Measurements from ENCODE around the gene TEKT1. TPM values are rescaled to one million over a fixed set of nuclear protein-coding genes. Genes with fewer than 3 reads are reported as not detected.

TEKT1 gene
- total RNA-seq, 1 experiment from 2014 or later: 0.61 TPM

GRCh38 chr17:6799738-6800137, 31.8 kb downstream of the TEKT1 start:
- Histone ChIP-seq H3K79me2 (ENCODE audit: low read depth) (no peaks in the 10 kb centered on the region), H3K4me1 (replicated peaks; ENCODE audit: insufficient read depth) (peaks cover 26% of the 10 kb centered on the region), H3K27ac (no peak overlapping the region), H3F3A (ENCODE audit: insufficient read depth, low read depth) (peaks cover 8% of the 10 kb centered on the region), H4K20me1 (ENCODE audit: insufficient read depth) (no peaks in the 10 kb centered on the region), H3K4me2 (no peak overlapping the region), H3K9me2 (ENCODE audit: insufficient read depth) (no peaks in the 10 kb centered on the region), H2AFZ (no peak overlapping the region), H3K4me3 (no peak overlapping the region), H3K27me3 (ENCODE audit: insufficient read depth, low read depth) (no peaks in the 10 kb centered on the region), H3K9me3 (ENCODE audit: insufficient read depth, low read depth) (no peaks in the 10 kb centered on the region), H3K36me3 (ENCODE audit: low read depth) (no peaks in the 10 kb centered on the region)
- POLR2A ChIA-PET (ENCODE audit: unreplicated experiment): no interaction called here
- CTCF ChIA-PET: no interaction called here
- no TSS peak for BruUV-seq (replicated peaks)
- intact Hi-C loops (cut with micrococcal nuclease; ENCODE audit: unreplicated experiment): no loop called here
- TF ChIP-seq CTCF (conservative IDR thresholded peaks at IDR 0.05) (no peak), EZH2 (IDR thresholded peaks at IDR 0.05; ENCODE audit: low read depth) (no peak)
- DNase-seq: no peak

DNA sequence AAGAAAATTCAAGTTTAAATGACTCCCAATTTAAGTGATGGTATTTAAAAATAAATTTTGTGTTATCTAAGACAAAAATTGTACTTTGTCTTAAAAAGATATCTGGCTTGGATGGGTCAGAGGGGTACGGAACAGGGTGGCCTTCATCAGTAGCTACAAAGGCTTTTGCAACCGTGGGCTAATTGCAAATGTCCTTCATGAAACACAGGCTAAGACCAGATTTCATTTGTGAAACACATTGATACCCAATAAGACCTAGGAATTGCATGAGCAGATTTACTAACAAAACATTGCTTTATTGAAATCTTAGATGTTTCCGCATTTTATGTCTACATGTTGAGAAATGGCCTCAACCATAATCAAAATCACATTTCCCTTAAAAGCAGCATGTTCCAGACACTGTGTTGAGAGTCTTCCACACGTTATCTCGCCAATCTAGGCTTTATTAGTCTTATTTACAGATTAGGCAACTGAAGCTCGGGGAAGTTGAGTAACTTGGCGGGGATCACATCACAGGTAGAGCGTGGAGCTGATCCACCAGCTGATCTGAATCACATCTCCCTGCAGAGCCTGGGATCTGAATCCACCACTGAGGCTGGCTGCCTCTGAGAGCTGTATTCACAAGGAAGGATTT, 33.7 kb downstream of the TEKT1 start:
- no peak for DNase-seq
- H3K4me1 ChIP-seq (replicated peaks; ENCODE audit: insufficient read depth): peaks cover 26% of the 10 kb centered on the region
- H3K9me2 ChIP-seq (ENCODE audit: insufficient read depth): no peaks in the 10 kb centered on the region
- 0 out of 2 replicates have a peak overlapping the region, but pooled peaks have one; percentile 30 for H3K27ac ChIP-seq
- TF ChIP-seq CTCF (conservative IDR thresholded peaks at IDR 0.05) (no peak), EZH2 (IDR thresholded peaks at IDR 0.05; ENCODE audit: low read depth) (no peak)
- peak overlapping the region; percentile 43; the same call in 1 of the 2 replicates for H3K4me2 ChIP-seq
- CTCF ChIA-PET: no interaction called here
- no peak overlapping the region for H2AFZ ChIP-seq
- no peaks in the 10 kb centered on the region for H3K27me3 ChIP-seq (ENCODE audit: insufficient read depth, low read depth)
- POLR2A ChIA-PET (ENCODE audit: unreplicated experiment): interaction anchor here (0.6 kb wide), 1 partner anchor 70 kb away, joined by 4 read pairs; no protein-coding TSS in a partner anchor
- no peaks in the 10 kb centered on the region for H3K36me3 ChIP-seq (ENCODE audit: low read depth)
- peaks cover 8% of the 10 kb centered on the region for H3F3A ChIP-seq (ENCODE audit: insufficient read depth, low read depth)
- H4K20me1 ChIP-seq (ENCODE audit: insufficient read depth): no peaks in the 10 kb centered on the region
- H3K79me2 ChIP-seq (ENCODE audit: low read depth): no peaks in the 10 kb centered on the region
- no peak overlapping the region for H3K4me3 ChIP-seq
- intact Hi-C loops (cut with micrococcal nuclease; ENCODE audit: unreplicated experiment): no loop called here
- no peaks in the 10 kb centered on the region for H3K9me3 ChIP-seq (ENCODE audit: insufficient read depth, low read depth)
- no TSS peak for BruUV-seq (replicated peaks)

DNA sequence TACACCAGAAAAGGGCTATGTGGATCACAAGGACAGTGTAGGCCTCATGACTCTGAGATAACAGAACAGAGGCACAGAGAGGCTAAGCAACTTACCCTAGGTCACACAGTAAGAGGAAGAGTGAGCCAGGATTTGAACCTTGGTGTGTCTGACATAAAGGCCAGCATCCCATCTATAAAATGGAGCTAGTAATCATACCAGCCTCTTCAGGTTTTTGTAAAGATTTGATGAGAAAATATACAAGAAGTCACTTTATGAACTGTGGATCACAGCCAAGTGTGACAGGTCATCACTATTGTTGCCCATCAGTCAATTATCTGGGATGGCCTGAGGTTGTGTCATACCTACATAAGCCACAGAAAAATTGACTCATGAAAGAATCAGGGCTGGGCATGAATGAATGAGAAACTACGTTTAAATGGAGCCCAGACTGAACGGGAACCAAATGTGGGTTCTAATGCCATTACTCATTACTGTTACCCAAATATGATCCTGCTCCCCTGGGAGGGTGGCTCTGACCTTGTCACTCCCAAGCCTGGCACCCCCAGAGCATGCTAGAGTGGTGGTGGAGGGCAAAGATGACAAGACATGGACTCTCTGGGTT, 34.5 kb downstream of the TEKT1 start:
- Histone ChIP-seq H3K9me3 (ENCODE audit: insufficient read depth, low read depth) (no peaks in the 10 kb centered on the region), H3K4me3 (no peak overlapping the region), H3K27me3 (ENCODE audit: insufficient read depth, low read depth) (no peaks in the 10 kb centered on the region), H3K36me3 (ENCODE audit: low read depth) (no peaks in the 10 kb centered on the region), H3K9me2 (ENCODE audit: insufficient read depth) (no peaks in the 10 kb centered on the region), H3K79me2 (ENCODE audit: low read depth) (no peaks in the 10 kb centered on the region), H3K4me2 (peak overlapping the region; percentile 43), H4K20me1 (ENCODE audit: insufficient read depth) (no peaks in the 10 kb centered on the region), H3K27ac (peak overlapping the region; percentile 30; the same call in 1 of the 2 replicates), H3F3A (ENCODE audit: insufficient read depth, low read depth) (peaks cover 8% of the 10 kb centered on the region), H3K4me1 (replicated peaks; ENCODE audit: insufficient read depth) (peaks cover 26% of the 10 kb centered on the region), H2AFZ (no peak overlapping the region)
- CTCF ChIA-PET: no interaction called here
- peak in 1 of 2 experiments; percentile 57 for DNase-seq
- no TSS peak for BruUV-seq (replicated peaks)
- TF ChIP-seq CTCF (conservative IDR thresholded peaks at IDR 0.05) (no peak), EZH2 (IDR thresholded peaks at IDR 0.05; ENCODE audit: low read depth) (no peak)
- POLR2A ChIA-PET (ENCODE audit: unreplicated experiment): no interaction called here
- intact Hi-C loops (cut with micrococcal nuclease; ENCODE audit: unreplicated experiment): no loop called here
